GM12878 (cell line): ENCODE results near the gene ZSCAN22. TPM values are rescaled to one million over a fixed set of nuclear protein-coding genes. Genes with fewer than 3 reads are reported as not detected.

Experiments used
- ATAC-seq: fragments of 200-7000 bp; cut with Tn5 transposase; 3 replicates; pipeline ENCODE4 v1.9.1; 2020; ENCODE audit warnings: mild to moderate bottlenecking, moderate library complexity
- BruUV-seq: library from RNA; stranded (reverse); fragments of 400-500 nt; replicated peaks from 2 replicates; lab custom pipeline; 2021; lab: Mats Ljungman, UMichigan
- CTCF ChIA-PET: fragments of 300-600 bp; sonication (Branson Sonifier 250); formaldehyde crosslinking; extraction: SDS; loops from one replicate; lab custom pipeline; 2021; ENCODE audit warnings: inconsistent platforms; lab: Yijun Ruan, JAX
- POLR2A ChIA-PET: fragments of 350-600 bp; formaldehyde crosslinking; extraction: SDS; loops from one replicate; lab custom pipeline; 2021; ENCODE audit warnings: inconsistent platforms; lab: Charles Lee
- RAD21 ChIA-PET: fragments of 300-600 bp; sonication (Branson Sonifier 250); formaldehyde crosslinking; loops from one replicate; lab custom pipeline; 2023; ENCODE audit warnings: antibody characterized with exemption; ENCODE audit not compliant: unreplicated experiment; lab: Charles Lee
- SMC1A ChIA-PET: fragments of 300-600 bp; sonication (Branson Sonifier 250); formaldehyde crosslinking; loops from one replicate; lab custom pipeline; 2023; ENCODE audit not compliant: unreplicated experiment, uncharacterized antibody; lab: Charles Lee
- DNase-seq: peaks from one replicate; pipeline ENCODE4 v3.0.0-alpha.2; 2011; ENCODE audit warnings: low read depth, low spot score
- FAIRE-seq: peaks from 3 replicates; lab custom pipeline; 2011; peaks lifted over from hg19 to GRCh38; lab: Jason Lieb, UNC
- H2AFZ ChIP-seq: 2 replicates; pipeline ENCODE4 v1.6.0; 2011; ENCODE audit warnings: low read depth, low read length, control low read depth; ENCODE audit not compliant: control insufficient read depth
- H3K27ac ChIP-seq: 2 replicates; pipeline ENCODE4 v1.5.1; 2011; ENCODE audit warnings: control low read depth; ENCODE audit not compliant: control insufficient read depth, insufficient read depth
- H3K27me3 ChIP-seq, 2 experiments: replicated peaks in 1 of 2; 2 replicates each; pipeline versions ENCODE4 v1.6.0 to v1.6.1; 2011; ENCODE audit warnings: low read length in 1 of 2; ENCODE audit not compliant: control insufficient read depth in 2 of 2, insufficient read depth in 2 of 2
- H3K36me3 ChIP-seq, 2 experiments: 2 replicates each; pipeline ENCODE4 v1.5.1; 2011; ENCODE audit warnings: low read length in 1 of 2; ENCODE audit not compliant: control insufficient read depth in 2 of 2, insufficient read depth in 2 of 2
- H3K4me1 ChIP-seq: 2 replicates; pipeline ENCODE4 v1.6.1; 2011; ENCODE audit warnings: mild to moderate bottlenecking, low read length, moderate library complexity, mixed read lengths; ENCODE audit not compliant: control insufficient read depth, insufficient read depth
- H3K4me2 ChIP-seq: 2 replicates; pipeline ENCODE4 v1.6.0; 2011; ENCODE audit warnings: control low read depth; ENCODE audit not compliant: control insufficient read depth, insufficient read depth
- H3K4me3 ChIP-seq: fragments of 200-600 bp; sonication (generic); 2 replicates; pipeline ENCODE4 v1.5.1; 2016
- H3K79me2 ChIP-seq: 2 replicates; pipeline ENCODE4 v1.6.0; 2011; ENCODE audit warnings: low read length; ENCODE audit not compliant: control insufficient read depth, insufficient read depth
- H3K9ac ChIP-seq: 2 replicates; pipeline ENCODE4 v1.8.0; 2011; ENCODE audit warnings: low read length, control low read depth, mixed read lengths; ENCODE audit not compliant: control insufficient read depth, insufficient read depth
- H3K9me3 ChIP-seq: replicated peaks from 3 replicates; pipeline ENCODE4 v1.5.1; 2011; ENCODE audit warnings: mild to moderate bottlenecking, low read length; ENCODE audit not compliant: control insufficient read depth, insufficient read depth
- H4K20me1 ChIP-seq: 2 replicates; pipeline ENCODE4 v1.6.0; 2011; ENCODE audit not compliant: control insufficient read depth, insufficient read depth
- CHD2 ChIP-seq: IDR thresholded peaks from 2 replicates; pipeline ENCODE4 v1.6.1; 2011; ENCODE audit warnings: low read depth, low read length, improper control_type of control experiment, borderline replicate concordance
- HDAC6 ChIP-seq: fragments of 200-600 bp; sonication (generic); IDR thresholded peaks from one replicate; pipeline ENCODE4 v1.8.0; 2017; ENCODE audit warnings: antibody characterized with exemption; ENCODE audit not compliant: unreplicated experiment
- MEF2B ChIP-seq: fragments of 450-650 bp; IDR thresholded peaks from 2 replicates; pipeline ENCODE4 v1.6.1; 2018; ENCODE audit warnings: mild to moderate bottlenecking, moderate library complexity; ENCODE audit not compliant: partially characterized antibody, poor library complexity, severe bottlenecking
- RB1 ChIP-seq: fragments of 450-650 bp; formaldehyde crosslinking; IDR thresholded peaks from 2 replicates; pipeline ENCODE4 v1.6.1; 2017; ENCODE audit warnings: mild to moderate bottlenecking, borderline replicate concordance
- SMARCA5 ChIP-seq: fragments of 450-650 bp; IDR thresholded peaks from 2 replicates; pipeline ENCODE4 v1.6.1; 2017; ENCODE audit warnings: mild to moderate bottlenecking
- SREBF2 ChIP-seq: IDR thresholded peaks from 2 replicates; pipeline ENCODE4 v1.6.1; 2012; ENCODE audit warnings: mild to moderate bottlenecking, low read length
- YY1 ChIP-seq: IDR thresholded peaks from 2 replicates; pipeline ENCODE4 v1.6.1; 2011; ENCODE audit warnings: low read depth, mild to moderate bottlenecking, low read length
- ZBED1 ChIP-seq: IDR thresholded peaks from 2 replicates; pipeline ENCODE4 v1.6.1; 2016; ENCODE audit warnings: borderline replicate concordance
- ZNF687 ChIP-seq: fragments of 450-650 bp; IDR thresholded peaks from 2 replicates; pipeline ENCODE4 v1.6.1; 2017; ENCODE audit warnings: mild to moderate bottlenecking, moderate library complexity
- WGBS: methylation state at CpG from one replicate; pipeline ENCODE4 v1.1.6; 2016; ENCODE audit warnings: low lambda C conversion rate; ENCODE audit not compliant: insufficient replicate concordance, insufficient coverage; ENCODE audit errors: missing lambda C conversion rate; 5-methylcytosine and 5-hydroxymethylcytosine counted together
- in situ Hi-C: fragments of 300-500 bp; cut with MboI; formaldehyde crosslinking; loops from 9 replicates; pipeline ENCODE4 v1.14.3; 2018; ENCODE audit warnings: mixed read lengths
- intact Hi-C: fragments of 100-400 bp; cut with micrococcal nuclease; formaldehyde crosslinking; loops from one replicate; pipeline ENCODE4 v1.14.2; 2022; ENCODE audit not compliant: unreplicated experiment
- polyA plus RNA-seq, 11 experiments: library from polyadenylated mRNA; depleted of rRNA in 4 of 11; unstranded in 6 of 11; stranded (reverse) in 5 of 11; fragments of >200 nt; fragmentation: Nextera tagmentation in 4 of 11; fragmentation: Illumina TruSeq in 1 of 11; extraction: Ambion mirVana in 4 of 11; extraction: Trizol in 1 of 11; gene quantifications; 1 replicate in 1 of 11; 2 replicates in 10 of 11; pipeline versions ENCODE4 v1.2.1 to v1.2.3, GENCODE V29; 2011 to 2016; ENCODE audit warnings: inconsistent platforms in 2 of 11, missing spikeins in 2 of 11, low read depth in 1 of 11
- total RNA-seq, 4 experiments: library from RNA; depleted of rRNA in 3 of 4; stranded (reverse); fragments of >200 nt in 3 of 4; fragmentation: Illumina TruSeq in 1 of 4; extraction: Trizol in 1 of 4; gene quantifications; 2 replicates each; pipeline versions ENCODE4 v1.2.1 to v1.2.3, GENCODE V29; 2013 to 2021

Gene ZSCAN22
- total and polyA plus RNA-seq, 10 of the 15 experiments (the other 5 are each of a cell fraction or from before 2014, with no cell fraction given): 0.49 to 3.9 (median 2.6) TPM

- in situ Hi-C loops: loop anchor here (10.0 kb wide), 1 partner anchor 1863 kb away; no protein-coding TSS in a partner anchor
- Histone ChIP-seq H3K9ac (peak overlapping the region; percentile 55), H2AFZ (peak overlapping the region; percentile 60), H3K79me2 (peaks cover 18% of the 10 kb centered on the region), H4K20me1 (no peaks in the 10 kb centered on the region), H3K4me2 (peak overlapping the region; percentile 76), H3K27me3 (no peaks in the 10 kb centered on the region), H3K36me3 (no peaks in the 10 kb centered on the region), H3K27ac (peak overlapping the region; percentile 67)
- BruUV-seq: TSS peak; percentile 84
- WGBS: 50% methylated on average over 24 of the region's 25 CpGs
- CTCF ChIA-PET: no interaction called here
- ATAC-seq (no peak), DNase-seq (no peak), FAIRE-seq (no peak)
- TF ChIP-seq SMARCA5 (peak; percentile 23; the same call in 1 of the 2 replicates), SREBF2 (no peak), MEF2B (peak; percentile 24), CHD2 (no peak), ZBED1 (peak; percentile 10; the same call in 1 of the 2 replicates), HDAC6 (no peak), ZNF687 (0 out of 2 replicates have a peak, but pooled peaks have one; percentile 11), YY1 (0 out of 2 replicates have a peak, but pooled peaks have one; percentile 28), RB1 (0 out of 2 replicates have a peak, but pooled peaks have one; percentile 82)
- TF ChIP-seq, all 136 proteins: peak for 6
- intact Hi-C loops: loop anchor here (2.0 kb wide), 1 partner anchor 531 kb away; the partner anchor contains the start of gene ZNF776
- POLR2A ChIA-PET: interaction anchor here (0.6 to 1.1 kb wide), 6 partner anchors 9 to 241 kb away, joined by 3 to 5 read pairs (median 3); partner anchors contain the start of gene ZBTB45
- Histone ChIP-seq H3K4me3 (peak overlapping the region; percentile 83), H3K9me3 (peaks cover 4% of the 10 kb centered on the region), H3K4me1 (no peaks in the 10 kb centered on the region; the same call in 1 of the 2 replicates)
- SMC1A ChIA-PET: interaction anchor here (0.6 to 1.0 kb wide), 2 partner anchors 23 to 71 kb away, joined by 3 to 4 read pairs; no protein-coding TSS in a partner anchor
- RAD21 ChIA-PET: interaction anchor here (0.9 kb wide), 1 partner anchor 162 kb away, joined by 3 read pairs; the partner anchor contains the start of gene ZNF132
These were observed 48.9 kb upstream of the ZSCAN22 start for GRCh38 chr19:58277748-58278540.
